ENCODE data around the gene ZNRF3.

DNA sequence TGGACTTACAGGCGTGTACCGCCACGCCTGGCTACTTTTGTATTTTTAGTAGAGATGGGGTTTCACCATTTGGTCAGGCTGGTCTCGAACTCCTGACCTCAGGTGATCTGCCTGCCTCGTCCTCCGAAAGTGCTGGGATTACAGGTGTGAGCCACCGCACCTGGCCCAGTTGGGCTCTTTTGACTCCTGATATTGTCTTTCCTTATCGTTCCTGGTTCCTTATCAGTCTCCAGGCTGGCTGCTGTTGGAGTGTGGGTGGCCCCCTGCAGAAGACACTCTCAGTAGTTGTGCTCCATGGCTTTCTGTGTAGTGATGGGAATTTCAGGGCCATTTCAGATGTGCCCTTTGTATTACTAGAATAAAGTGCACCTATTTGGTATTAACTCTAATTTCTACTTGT, 123.0 kb downstream of the ZNRF3 start:
- no peak for TF ChIP-seq POLR2A (IDR thresholded peaks at IDR 0.05)
- TF ChIP-seq POLR2AphosphoS5 (IDR thresholded peaks at IDR 0.05), result no peak
- TF ChIP-seq, protein P1, sequence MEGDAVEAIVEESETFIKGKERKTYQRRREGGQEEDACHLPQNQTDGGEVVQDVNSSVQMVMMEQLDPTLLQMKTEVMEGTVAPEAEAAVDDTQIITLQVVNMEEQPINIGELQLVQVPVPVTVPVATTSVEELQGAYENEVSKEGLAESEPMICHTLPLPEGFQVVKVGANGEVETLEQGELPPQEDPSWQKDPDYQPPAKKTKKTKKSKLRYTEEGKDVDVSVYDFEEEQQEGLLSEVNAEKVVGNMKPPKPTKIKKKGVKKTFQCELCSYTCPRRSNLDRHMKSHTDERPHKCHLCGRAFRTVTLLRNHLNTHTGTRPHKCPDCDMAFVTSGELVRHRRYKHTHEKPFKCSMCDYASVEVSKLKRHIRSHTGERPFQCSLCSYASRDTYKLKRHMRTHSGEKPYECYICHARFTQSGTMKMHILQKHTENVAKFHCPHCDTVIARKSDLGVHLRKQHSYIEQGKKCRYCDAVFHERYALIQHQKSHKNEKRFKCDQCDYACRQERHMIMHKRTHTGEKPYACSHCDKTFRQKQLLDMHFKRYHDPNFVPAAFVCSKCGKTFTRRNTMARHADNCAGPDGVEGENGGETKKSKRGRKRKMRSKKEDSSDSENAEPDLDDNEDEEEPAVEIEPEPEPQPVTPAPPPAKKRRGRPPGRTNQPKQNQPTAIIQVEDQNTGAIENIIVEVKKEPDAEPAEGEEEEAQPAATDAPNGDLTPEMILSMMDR (IDR thresholded peaks at IDR 0.05), result no peak
- no peak for TF ChIP-seq EP300 (IDR thresholded peaks at IDR 0.05)

All from upper lobe of left lung (tissue), 4 donors.